BJ (cell line): Measurements from ENCODE around the gene TBXA2R. TPM values are rescaled to one million over a fixed set of nuclear protein-coding genes. Genes with fewer than 3 reads are reported as not detected.

ENCODE experiments used
- CTCF ChIA-PET: fragments of 350-600 bp; formaldehyde crosslinking; extraction: SDS; loops from one replicate; lab custom pipeline; 2021; ENCODE audit warnings: antibody characterized with exemption, inconsistent platforms; lab: Yijun Ruan, JAX
- POLR2A ChIA-PET: fragments of 300-600 bp; sonication (Branson Sonifier 250); formaldehyde crosslinking; extraction: SDS; loops from one replicate; lab custom pipeline; 2021; ENCODE audit warnings: antibody characterized with exemption; lab: Charles Lee
- DNase-seq: peaks from one replicate; pipeline ENCODE4 v3.0.0-alpha.2; 2011; ENCODE audit warnings: low read depth
- H3K27me3 ChIP-seq: 2 replicates; pipeline ENCODE4 v1.6.0; 2011; ENCODE audit warnings: low read length; ENCODE audit not compliant: control insufficient read depth, insufficient read depth
- H3K36me3 ChIP-seq: 2 replicates; pipeline ENCODE4 v1.5.1; 2011; ENCODE audit warnings: low read length; ENCODE audit not compliant: control insufficient read depth, insufficient read depth
- H3K4me3 ChIP-seq: 2 replicates; pipeline ENCODE4 v1.5.1; 2011; ENCODE audit warnings: low read depth, mild to moderate bottlenecking, control low read depth, low read length
- CTCF ChIP-seq: IDR thresholded peaks from 2 replicates; pipeline ENCODE4 v1.5.1; 2011; ENCODE audit warnings: low read depth, mild to moderate bottlenecking, control low read depth, inconsistent platforms, low read length, moderate library complexity; ENCODE audit not compliant: insufficient read depth
- polyA plus RNA-seq: library from polyadenylated mRNA; depleted of rRNA; stranded (reverse); fragments of >200 nt; gene quantifications from 2 replicates; pipeline ENCODE4 v1.2.3, GENCODE V29; 2011

TBXA2R gene
- polyA plus RNA-seq, 1 experiment, result 1.2 TPM

DNA sequence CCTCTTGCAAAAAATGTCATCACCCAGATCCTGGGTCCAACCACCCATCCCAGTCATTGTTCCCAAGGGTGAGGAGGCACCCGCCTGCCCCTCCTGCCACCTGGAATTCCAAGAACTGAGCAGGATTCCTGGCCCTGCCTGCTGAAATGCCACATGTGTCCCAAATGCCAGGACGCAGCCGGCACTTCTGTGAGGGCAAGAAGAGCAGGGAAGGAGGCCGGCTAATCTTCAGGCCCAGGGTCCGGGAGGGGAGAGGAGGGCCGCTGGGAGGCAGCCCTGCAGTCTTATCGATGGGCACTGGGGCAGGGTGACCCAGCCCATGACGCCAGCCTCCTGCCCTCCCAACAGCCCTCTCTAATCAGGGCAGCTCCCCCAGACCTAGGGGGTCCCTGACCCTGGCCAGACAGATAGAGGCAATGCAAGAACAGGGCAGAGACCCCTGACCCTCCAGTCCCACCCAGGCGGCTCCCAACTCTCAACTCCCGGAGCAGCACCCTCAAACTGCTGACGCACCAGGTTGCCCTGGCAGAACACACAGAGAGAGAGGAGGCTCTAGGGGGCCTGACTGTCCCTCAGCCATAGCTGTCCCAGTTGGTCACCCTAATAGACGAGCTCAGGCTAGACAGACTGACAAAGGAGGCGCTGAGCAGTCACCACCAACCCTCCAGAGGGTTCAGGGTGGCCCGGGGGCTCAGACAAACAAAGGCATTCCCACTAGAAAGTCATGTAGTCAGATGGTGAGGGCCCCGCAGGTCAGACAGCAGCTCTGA lies 50.8 kb downstream of the TBXA2R start:
- no peak for TF ChIP-seq CTCF
- CTCF ChIA-PET, result interaction anchor here (5.8 kb wide), 1 partner anchor 9 kb away, joined by 57 read pairs; no protein-coding TSS in a partner anchor
- no peak for DNase-seq
- H3K4me3 ChIP-seq, result peak overlapping the region; percentile 72
- POLR2A ChIA-PET, result no interaction called here
- H3K36me3 ChIP-seq, result no peaks in the 10 kb centered on the region; the same call in 1 of the 2 replicates
- H3K27me3 ChIP-seq, result no peaks in the 10 kb centered on the region

DNA sequence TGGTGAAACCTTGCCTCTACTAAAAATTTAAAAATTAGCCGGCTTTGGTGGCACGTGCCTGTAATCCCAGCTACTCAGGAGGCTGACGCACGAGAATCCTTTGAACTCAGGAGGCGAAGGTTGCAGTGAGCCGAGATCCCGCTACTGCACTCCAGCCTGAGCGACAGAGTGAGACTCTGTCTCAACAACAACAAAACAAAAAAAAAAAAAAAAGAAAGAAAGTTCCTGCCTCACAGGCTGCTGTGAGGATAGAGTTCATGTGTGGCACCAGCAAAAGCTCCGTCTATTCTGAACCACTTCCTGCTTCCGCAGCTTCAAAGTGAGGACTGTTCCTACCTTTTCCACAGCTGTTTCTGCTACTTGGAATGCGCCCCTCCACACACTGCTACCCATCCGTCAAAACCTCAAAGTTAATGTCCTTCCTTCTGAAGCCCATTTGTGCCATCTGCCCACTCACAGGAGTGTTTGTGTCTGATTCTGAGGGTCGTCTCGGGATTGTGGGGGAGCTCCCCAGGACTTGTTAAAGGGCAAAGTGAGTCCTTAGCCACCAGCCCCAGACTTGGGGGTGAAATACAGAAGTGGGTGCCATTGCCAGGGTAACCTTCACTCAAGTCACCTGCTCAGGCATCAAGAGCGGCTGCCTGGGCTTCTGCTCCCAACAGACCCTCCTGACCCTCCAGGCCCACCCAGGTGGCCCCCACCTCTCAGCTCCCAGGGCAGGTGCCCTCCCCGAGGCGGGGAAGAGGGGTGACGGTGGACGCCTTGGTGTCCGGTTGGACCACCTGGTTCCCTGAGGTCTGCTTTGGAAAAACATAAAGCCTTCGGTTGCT lies 52.2 kb downstream of the TBXA2R start:
- Histone ChIP-seq H3K36me3 (peaks cover 2% of the 10 kb centered on the region; the same call in 1 of the 2 replicates), H3K4me3 (no peak overlapping the region), H3K27me3 (no peaks in the 10 kb centered on the region)
- ChIA-PET POLR2A (no interaction called here), CTCF (interaction anchor here (0.8 to 5.8 kb wide), 3 partner anchors 8 to 153 kb away, joined by 3 to 57 read pairs (median 3); no protein-coding TSS in a partner anchor)
- no peak for DNase-seq
- TF ChIP-seq CTCF, result no peak

DNA sequence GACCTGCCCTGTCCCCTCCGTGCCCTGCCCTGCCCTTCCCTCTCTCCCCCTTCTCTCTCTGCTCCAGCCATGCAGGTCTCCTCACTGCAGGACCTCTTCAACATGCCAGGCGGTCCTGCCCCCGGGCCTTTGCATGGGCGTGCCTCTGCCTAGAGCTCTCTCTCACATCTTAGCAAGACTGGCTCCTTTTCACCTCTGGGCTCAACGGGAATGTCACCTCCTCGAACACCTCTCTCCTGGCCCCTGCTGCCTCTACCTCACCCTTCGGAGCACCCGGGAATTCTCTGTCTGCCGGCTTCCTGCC lies 54.9 kb downstream of the TBXA2R start:
- ChIA-PET POLR2A (no interaction called here), CTCF (no interaction called here)
- TF ChIP-seq CTCF, result no peak
- Histone ChIP-seq H3K4me3 (no peak overlapping the region), H3K27me3 (no peaks in the 10 kb centered on the region), H3K36me3 (peaks cover 11% of the 10 kb centered on the region; the same call in 1 of the 2 replicates)
- no peak for DNase-seq

GRCh38 chr19:3550947-3551791 lies 55.5 kb downstream of the TBXA2R start:
- ChIA-PET POLR2A (no interaction called here), CTCF (no interaction called here)
- no peak for TF ChIP-seq CTCF

More at GRCh38 chr19:3550947-3551791, 55.5 kb downstream of the TBXA2R start:
- DNase-seq, result no peak
- Histone ChIP-seq H3K36me3 (peaks cover 12% of the 10 kb centered on the region; the same call in 1 of the 2 replicates), H3K27me3 (no peaks in the 10 kb centered on the region), H3K4me3 (no peak overlapping the region)
